Endodermal cell (in vitro differentiated cells): ENCODE results near the gene NDUFAF7. TPM values are rescaled to one million over a fixed set of nuclear protein-coding genes. Genes with fewer than 3 reads are reported as not detected.

Experiments used
- DNase-seq: peaks from one replicate; pipeline ENCODE4 v3.0.0-alpha.2; 2017
- H3K27ac ChIP-seq: 2 replicates; pipeline ENCODE4 v1.5.1; 2013; ENCODE audit warnings: mild to moderate bottlenecking, low read depth, low read length, moderate library complexity
- H3K27me3 ChIP-seq: 2 replicates; pipeline ENCODE4 v1.6.1; 2013; ENCODE audit warnings: mild to moderate bottlenecking, low read length, moderate library complexity; ENCODE audit not compliant: insufficient read depth, control insufficient read depth, poor library complexity, severe bottlenecking
- H3K36me3 ChIP-seq: 2 replicates; pipeline ENCODE4 v1.7.0; 2013; ENCODE audit warnings: mild to moderate bottlenecking, low read length, moderate library complexity; ENCODE audit not compliant: control insufficient read depth, insufficient read depth
- H3K4me1 ChIP-seq: one replicate; pipeline ENCODE4 v1.7.0; 2013; ENCODE audit warnings: low read length; ENCODE audit not compliant: control insufficient read depth, insufficient read depth
- H3K4me3 ChIP-seq: 2 replicates; pipeline ENCODE4 v1.5.1; 2013; ENCODE audit warnings: mild to moderate bottlenecking, low read length, moderate library complexity
- H3K9ac ChIP-seq: 2 replicates; pipeline ENCODE4 v1.6.1; 2013; ENCODE audit warnings: mild to moderate bottlenecking, low read length, moderate library complexity; ENCODE audit not compliant: poor library complexity, severe bottlenecking; ENCODE audit errors: extremely low read depth
- H3K9me3 ChIP-seq: 2 replicates; pipeline ENCODE4 v1.6.1; 2013; ENCODE audit warnings: mild to moderate bottlenecking, low read length, moderate library complexity; ENCODE audit not compliant: control insufficient read depth
- H3K27ac Mint-ChIP-seq: 2 replicates; pipeline ENCODE4 v1.8.0; 2020; ENCODE audit warnings: mixed read lengths
- H3K27me3 Mint-ChIP-seq: 2 replicates; pipeline ENCODE4 v1.8.0; 2021; ENCODE audit warnings: mild to moderate bottlenecking, mixed read lengths; ENCODE audit not compliant: insufficient read depth
- H3K36me3 Mint-ChIP-seq: 2 replicates; pipeline ENCODE4 v1.8.0; 2020; ENCODE audit warnings: low read depth, mixed read lengths
- H3K4me1 Mint-ChIP-seq: 2 replicates; pipeline ENCODE4 v1.8.0; 2020; ENCODE audit warnings: mixed read lengths
- H3K4me3 Mint-ChIP-seq: 2 replicates; pipeline ENCODE4 v1.8.0; 2020; ENCODE audit warnings: mild to moderate bottlenecking, moderate library complexity, mixed read lengths
- H3K9me3 Mint-ChIP-seq: 2 replicates; pipeline ENCODE4 v1.8.0; 2020; ENCODE audit warnings: mild to moderate bottlenecking, mixed read lengths
- CTCF ChIP-seq: fragments of 200-600 bp; sonication (generic); conservative IDR thresholded peaks from 2 replicates; pipeline ENCODE4 v1.5.0; 2021; ENCODE audit warnings: antibody characterized with exemption, mild to moderate bottlenecking
- WGBS, 2 experiments: methylation state at CpG; one replicate each; pipeline versions ENCODE4 v1.1.5 to v1.1.7; 2013; ENCODE audit warnings: missing lambda C conversion rate in 2 of 2, mixed read lengths in 1 of 2; ENCODE audit not compliant: insufficient coverage in 1 of 2, insufficient read length in 1 of 2; 5-methylcytosine and 5-hydroxymethylcytosine counted together
- total RNA-seq, 2 donors: library from RNA; stranded (reverse); fragmentation: NEBNext Ultra II Directional in 1 of 2; extraction: Animal tissue kit (Norgen Biotek cat#: 25700) in 1 of 2; gene quantifications; 2 replicates in 1 of 2; 3 replicates in 1 of 2; pipeline ENCODE4 v1.2.1, GENCODE V29; 2021

The NDUFAF7 gene
- total RNA-seq, 2 donors from 2014 or later = 41.4 to 54.4 TPM

GRCh38 chr2:37244017-37244416 is 12.6 kb downstream of the NDUFAF7 start:
- H3K36me3 Mint-ChIP-seq = peaks cover 61% of the 10 kb centered on the region

DNA sequence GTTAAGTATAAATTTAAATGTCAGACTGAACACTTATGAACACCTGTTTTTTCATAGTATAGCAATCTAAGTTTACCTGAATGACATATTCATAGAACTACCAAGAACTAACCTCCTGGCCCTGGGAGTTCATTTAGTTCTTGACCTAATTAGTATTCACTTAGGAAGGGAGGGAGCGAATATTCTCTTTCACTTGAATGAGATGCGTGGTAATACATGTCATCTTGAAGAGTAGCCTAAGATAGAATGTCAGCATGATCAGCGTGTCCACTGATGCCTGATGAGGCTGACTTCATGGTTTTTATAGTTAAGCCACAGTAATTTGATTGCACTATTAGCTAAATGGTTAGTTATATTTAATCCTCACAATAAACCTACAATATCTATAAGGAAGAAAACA is 13.3 kb downstream of the NDUFAF7 start:
- H3K4me3 Mint-ChIP-seq = no peak overlapping the region
- peaks cover 6% of the 10 kb centered on the region for H3K9me3 Mint-ChIP-seq
- H3K9me3 ChIP-seq = no peaks in the 10 kb centered on the region
- H3K27me3 ChIP-seq = no peaks in the 10 kb centered on the region
- TF ChIP-seq CTCF = no peak
- H3K27ac ChIP-seq = no peak overlapping the region
- no peaks in the 10 kb centered on the region for H3K4me1 ChIP-seq
- 91 to 93% methylated on average over 2 to 3 of the region's 3 CpGs for WGBS, 2 experiments
- H3K9ac ChIP-seq = no peak overlapping the region
- peaks cover 94% of the 10 kb centered on the region for H3K36me3 ChIP-seq
- H3K4me3 ChIP-seq = no peak overlapping the region
- H3K27me3 Mint-ChIP-seq = no peaks in the 10 kb centered on the region
- no peak overlapping the region for H3K27ac Mint-ChIP-seq
- peaks cover 6% of the 10 kb centered on the region for H3K4me1 Mint-ChIP-seq
- no peak for DNase-seq
- H3K36me3 Mint-ChIP-seq = peaks cover 64% of the 10 kb centered on the region

More at GRCh38 chr2:37244017-37244416, 12.6 kb downstream of the NDUFAF7 start:
- Mint-ChIP-seq H3K4me1 (peaks cover 6% of the 10 kb centered on the region), H3K9me3 (peaks cover 6% of the 10 kb centered on the region), H3K4me3 (no peak overlapping the region), H3K27me3 (no peaks in the 10 kb centered on the region), H3K27ac (no peak overlapping the region)
- Histone ChIP-seq H3K9me3 (no peaks in the 10 kb centered on the region), H3K4me3 (no peak overlapping the region), H3K36me3 (peaks cover 93% of the 10 kb centered on the region), H3K27ac (no peak overlapping the region), H3K27me3 (no peaks in the 10 kb centered on the region), H3K9ac (no peak overlapping the region), H3K4me1 (no peaks in the 10 kb centered on the region)
- DNase-seq = no peak
- no peak for TF ChIP-seq CTCF
- WGBS, 2 experiments = 89 to 92% methylated on average over 2 to 4 of the region's 4 CpGs

DNA sequence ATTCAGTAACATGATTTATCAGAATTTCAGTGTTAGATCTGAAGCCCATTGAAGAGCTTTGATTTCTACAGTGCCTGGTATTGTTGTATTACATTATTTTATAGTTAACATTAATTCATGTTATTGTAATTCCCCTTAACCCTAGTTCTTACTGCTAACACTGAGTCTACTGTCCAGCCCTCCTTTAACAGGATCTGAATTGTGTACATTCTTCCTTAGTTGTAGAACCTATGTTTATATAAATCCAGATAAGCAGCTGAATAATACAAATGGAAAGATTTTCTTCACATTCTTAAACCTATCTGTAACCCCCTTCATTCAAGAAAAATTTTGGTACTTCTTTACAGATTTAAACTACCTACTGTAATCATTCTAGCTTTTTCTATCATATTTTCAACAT is 14.7 kb downstream of the NDUFAF7 start:
- Histone ChIP-seq H3K4me3 (no peak overlapping the region), H3K9me3 (no peaks in the 10 kb centered on the region), H3K36me3 (peaks cover 97% of the 10 kb centered on the region), H3K9ac (no peak overlapping the region), H3K27me3 (no peaks in the 10 kb centered on the region), H3K27ac (no peak overlapping the region), H3K4me1 (peaks cover 5% of the 10 kb centered on the region)
- H3K9me3 Mint-ChIP-seq = peaks cover 6% of the 10 kb centered on the region
- no peak overlapping the region for H3K27ac Mint-ChIP-seq
- no peak for DNase-seq
- H3K36me3 Mint-ChIP-seq = peaks cover 59% of the 10 kb centered on the region
- peaks cover 12% of the 10 kb centered on the region for H3K4me1 Mint-ChIP-seq
- TF ChIP-seq CTCF = no peak
- H3K4me3 Mint-ChIP-seq = no peak overlapping the region
- no peaks in the 10 kb centered on the region for H3K27me3 Mint-ChIP-seq
